NCI-H1436 treated with DMSO at 0.1 percent for 48 hours (cell line): ENCODE results near the gene NEGR1.

Experiments used
- DNase-seq: peaks from one replicate; lab custom pipeline; 2025; lab: John Stamatoyannopoulos, UW

NEGR1 gene

GRCh38 chr1:71625004-71625403 is 657.3 kb downstream of the NEGR1 start:
- DNase-seq: no peak

GRCh38 chr1:71623888-71624287 is 658.5 kb downstream of the NEGR1 start:
- no peak for DNase-seq

- no peak for DNase-seq
These were observed 660.6 kb downstream of the NEGR1 start for GRCh38 chr1:71621785-71622184.

GRCh38 chr1:71618766-71619530 is 663.4 kb downstream of the NEGR1 start:
- DNase-seq: no peak

GRCh38 chr1:71618191-71618590 is 664.1 kb downstream of the NEGR1 start:
- no peak for DNase-seq

GRCh38 chr1:71610476-71610875 is 671.9 kb downstream of the NEGR1 start:
- DNase-seq: no peak

- DNase-seq: no peak
These were observed 679.1 kb downstream of the NEGR1 start for GRCh38 chr1:71603044-71603776.

- no peak for DNase-seq
These were observed 682.3 kb downstream of the NEGR1 start for GRCh38 chr1:71600023-71600422.

GRCh38 chr1:71599306-71599705 is 683.0 kb downstream of the NEGR1 start:
- DNase-seq: no peak

- DNase-seq: no peak
These were observed 688.8 kb downstream of the NEGR1 start for GRCh38 chr1:71593523-71593922.

GRCh38 chr1:71592646-71593274 is 689.6 kb downstream of the NEGR1 start:
- DNase-seq: no peak

- DNase-seq: no peak
These were observed 693.3 kb downstream of the NEGR1 start for GRCh38 chr1:71589005-71589404.

GRCh38 chr1:71587961-71588360 is 694.4 kb downstream of the NEGR1 start:
- no peak for DNase-seq

GRCh38 chr1:71586030-71586429 is 696.3 kb downstream of the NEGR1 start:
- DNase-seq: no peak

GRCh38 chr1:71583756-71584155 is 698.6 kb downstream of the NEGR1 start:
- DNase-seq: no peak

GRCh38 chr1:71582673-71583072 is 699.7 kb downstream of the NEGR1 start:
- no peak for DNase-seq

GRCh38 chr1:71577451-71578131 is 704.7 kb downstream of the NEGR1 start:
- no peak for DNase-seq

- no peak for DNase-seq
These were observed 710.3 kb downstream of the NEGR1 start for GRCh38 chr1:71572038-71572437.

- DNase-seq: no peak
These were observed 715.9 kb downstream of the NEGR1 start for GRCh38 chr1:71566413-71566812.

- DNase-seq: no peak
These were observed 716.5 kb downstream of the NEGR1 start for GRCh38 chr1:71565831-71566230.

GRCh38 chr1:71565262-71565661 is 717.1 kb downstream of the NEGR1 start:
- no peak for DNase-seq

GRCh38 chr1:71562298-71562697 is 720.0 kb downstream of the NEGR1 start:
- DNase-seq: no peak
